ENCODE results near the gene PTPN11. TPM values are rescaled to one million over a fixed set of nuclear protein-coding genes. Genes with fewer than 3 reads are reported as not detected.
A peak's percentile ranks its signal among the peaks of the same experiment; 100 is the strongest.

PTPN11 gene
- total and polyA plus RNA-seq, 2 of the 8 experiments (the other 6 are each of a cell fraction or from before 2014, with no cell fraction given), result 28.3 to 133 TPM

DNA sequence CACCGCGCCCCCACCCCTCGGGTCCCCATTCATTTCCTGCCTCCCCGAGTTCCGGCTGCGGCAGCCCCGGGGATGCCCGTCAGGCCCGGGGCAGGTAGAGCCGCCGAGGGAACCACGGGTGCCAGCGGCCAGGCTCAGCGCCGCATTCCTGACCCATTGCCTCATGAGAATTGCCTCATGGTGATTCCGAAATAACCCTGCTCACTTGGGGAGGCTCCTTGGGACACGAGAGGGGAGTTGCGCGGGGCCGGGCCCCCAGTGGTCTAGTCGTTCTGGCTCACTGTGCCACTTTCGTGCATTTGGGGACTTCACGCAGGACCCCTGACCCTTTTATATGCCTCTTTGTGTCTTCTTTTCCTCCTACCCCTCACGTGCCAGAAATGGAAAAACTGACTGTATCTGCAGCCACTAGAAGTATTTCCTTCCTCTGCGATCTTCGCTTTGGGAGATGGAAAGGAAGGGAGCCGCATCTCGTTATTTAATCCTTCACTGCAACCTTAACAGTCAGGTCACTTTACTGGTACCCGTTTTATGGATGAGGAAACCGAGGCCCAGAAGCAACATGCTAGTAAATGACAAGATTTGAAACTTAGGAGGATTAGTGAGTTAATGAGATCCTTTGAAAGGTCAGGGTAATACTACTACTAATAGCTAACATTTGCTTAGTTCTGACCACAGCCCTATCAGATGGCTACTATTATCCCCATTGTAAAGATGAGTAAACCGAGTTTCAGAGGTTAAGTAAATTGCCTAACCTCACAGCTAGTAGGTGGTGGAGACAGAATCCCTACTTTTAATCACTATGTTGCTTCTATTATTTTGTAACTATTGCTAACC, 768 bp downstream of the PTPN11 start (continued):
- TF ChIP-seq, protein P1, sequence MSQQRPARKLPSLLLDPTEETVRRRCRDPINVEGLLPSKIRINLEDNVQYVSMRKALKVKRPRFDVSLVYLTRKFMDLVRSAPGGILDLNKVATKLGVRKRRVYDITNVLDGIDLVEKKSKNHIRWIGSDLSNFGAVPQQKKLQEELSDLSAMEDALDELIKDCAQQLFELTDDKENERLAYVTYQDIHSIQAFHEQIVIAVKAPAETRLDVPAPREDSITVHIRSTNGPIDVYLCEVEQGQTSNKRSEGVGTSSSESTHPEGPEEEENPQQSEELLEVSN (IDR thresholded peaks at IDR 0.05), result no peak
- no peak for TF ChIP-seq EZH2 (IDR thresholded peaks at IDR 0.05; ENCODE audit: low read depth, low read length, severe bottlenecking)
- TF ChIP-seq SP1 (IDR thresholded peaks at IDR 0.05; ENCODE audit: low read depth, low read length), result no peak
- no peak for TF ChIP-seq NANOG (IDR thresholded peaks at IDR 0.05; ENCODE audit: insufficient read depth, low read depth, low read length, poor library complexity, severe bottlenecking)
- no peak for TF ChIP-seq ZNF274 (IDR thresholded peaks at IDR 0.05; ENCODE audit: borderline replicate concordance, extremely low read depth, low read length)
- TF ChIP-seq NRF1 (IDR thresholded peaks at IDR 0.05; ENCODE audit: low read depth, low read length), result no peak
- TF ChIP-seq SIRT6 (IDR thresholded peaks at IDR 0.05; ENCODE audit: low read length), result no peak
- peak; percentile 38; the same call in 1 of the 2 replicates for TF ChIP-seq PHF8 (conservative IDR thresholded peaks at IDR 0.05; ENCODE audit: low read depth, low read length)
- no peak for TF ChIP-seq RAD21 (IDR thresholded peaks at IDR 0.05 in 1 of 2, conservative IDR thresholded peaks at IDR 0.05 in 1 of 2; ENCODE audit: low read depth in 2 of 2, low read length in 2 of 2)
- no peak for TF ChIP-seq EGR1 (IDR thresholded peaks at IDR 0.05; ENCODE audit: borderline replicate concordance, low read depth, low read length)
- TF ChIP-seq TCF12 (IDR thresholded peaks at IDR 0.05; ENCODE audit: low read depth, low read length), result no peak
- no peak for TF ChIP-seq EP300 (IDR thresholded peaks at IDR 0.05; ENCODE audit: borderline replicate concordance in 1 of 2, low read depth in 2 of 2, low read length in 2 of 2)
- TF ChIP-seq GABPA (IDR thresholded peaks at IDR 0.05; ENCODE audit: borderline replicate concordance, insufficient read depth, low read length), result no peak
- no peak for TF ChIP-seq KDM5A (IDR thresholded peaks at IDR 0.05; ENCODE audit: low read length)
- TF ChIP-seq TEAD4 (IDR thresholded peaks at IDR 0.05; ENCODE audit: low read depth, low read length), result peak; percentile 83
- no peak for TF ChIP-seq RNF2 (IDR thresholded peaks at IDR 0.05; ENCODE audit: borderline replicate concordance, low read depth, low read length, missing control alignments, poor library complexity, severe bottlenecking)
- TF ChIP-seq BCL11A (IDR thresholded peaks at IDR 0.05; ENCODE audit: low read depth in 2 of 2, low read length in 2 of 2), result no peak
- TF ChIP-seq GTF2F1 (IDR thresholded peaks at IDR 0.05; ENCODE audit: borderline replicate concordance, low read depth, low read length), result no peak
- TF ChIP-seq, protein P2, sequence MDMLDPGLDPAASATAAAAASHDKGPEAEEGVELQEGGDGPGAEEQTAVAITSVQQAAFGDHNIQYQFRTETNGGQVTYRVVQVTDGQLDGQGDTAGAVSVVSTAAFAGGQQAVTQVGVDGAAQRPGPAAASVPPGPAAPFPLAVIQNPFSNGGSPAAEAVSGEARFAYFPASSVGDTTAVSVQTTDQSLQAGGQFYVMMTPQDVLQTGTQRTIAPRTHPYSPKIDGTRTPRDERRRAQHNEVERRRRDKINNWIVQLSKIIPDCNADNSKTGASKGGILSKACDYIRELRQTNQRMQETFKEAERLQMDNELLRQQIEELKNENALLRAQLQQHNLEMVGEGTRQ (IDR thresholded peaks at IDR 0.05; ENCODE audit: low read length), result no peak
- no peak for TF ChIP-seq TBP (IDR thresholded peaks at IDR 0.05; ENCODE audit: low read depth, low read length)
- no peak; a peak in 1 of 3 replicates for TF ChIP-seq POLR2A (IDR thresholded peaks at IDR 0.05; ENCODE audit: control extremely low read depth in 1 of 2, low read depth in 2 of 2, low read length in 2 of 2)
- no peak for TF ChIP-seq CHD1 (IDR thresholded peaks at IDR 0.05; ENCODE audit: low read depth, low read length)
